ENCODE results near the gene MFGE8.
A peak's percentile ranks its signal among the peaks of the same experiment; 100 is the strongest.

The MFGE8 gene

DNA sequence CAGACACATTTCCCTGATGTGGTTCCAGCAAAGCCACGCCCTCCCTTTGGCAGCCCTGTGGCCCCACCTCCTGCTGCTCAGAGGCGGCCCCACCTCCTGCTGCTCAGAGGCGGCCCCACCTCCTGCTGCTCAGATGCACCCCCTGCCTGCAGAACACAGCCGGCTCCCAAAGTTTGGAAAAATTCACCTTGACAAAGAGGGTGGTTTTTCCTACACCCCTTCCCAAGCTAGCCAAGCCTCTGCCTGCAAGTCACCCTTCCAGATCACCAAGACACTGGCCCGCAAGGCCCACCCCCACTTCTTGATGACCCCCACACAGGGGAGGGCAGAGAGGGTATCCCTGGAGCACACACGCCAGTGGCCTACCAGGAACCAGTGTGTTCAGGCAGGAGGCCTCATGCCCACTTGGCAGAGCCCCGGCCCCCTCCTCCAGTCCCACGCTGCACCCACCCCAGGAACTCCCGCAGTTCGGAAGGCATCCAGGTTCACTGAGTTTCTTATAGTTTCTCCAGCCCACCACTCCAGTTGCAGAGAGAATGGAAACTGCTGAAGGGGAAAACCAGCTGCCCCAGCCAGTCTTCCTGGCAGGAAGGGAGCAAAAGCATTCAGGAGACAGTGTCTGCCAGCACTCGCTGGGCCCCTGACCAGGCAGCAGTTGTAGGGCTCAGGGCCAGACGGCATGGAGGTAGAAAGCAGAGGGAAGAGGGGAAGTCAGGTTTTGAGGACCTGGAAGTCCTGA lies 15.6 kb downstream of the MFGE8 start:
- DNase-seq, result peak; percentile 66 to 91

- DNase-seq, result no peak
Measured at GRCh38 chr15:88897142-88897455, 16.1 kb downstream of the MFGE8 start.

GRCh38 chr15:88896333-88897033 lies 16.7 kb downstream of the MFGE8 start:
- DNase-seq, result no peak

- peak; percentile 31 to 63 for DNase-seq
Measured at GRCh38 chr15:88894819-88895767, 18.1 kb downstream of the MFGE8 start, which contains the start of gene HAPLN3. Gene HAPLN3 (minus strand): TSS chr15:88895544. CDS start chr15:88887298, 8,246 bp downstream.

DNA sequence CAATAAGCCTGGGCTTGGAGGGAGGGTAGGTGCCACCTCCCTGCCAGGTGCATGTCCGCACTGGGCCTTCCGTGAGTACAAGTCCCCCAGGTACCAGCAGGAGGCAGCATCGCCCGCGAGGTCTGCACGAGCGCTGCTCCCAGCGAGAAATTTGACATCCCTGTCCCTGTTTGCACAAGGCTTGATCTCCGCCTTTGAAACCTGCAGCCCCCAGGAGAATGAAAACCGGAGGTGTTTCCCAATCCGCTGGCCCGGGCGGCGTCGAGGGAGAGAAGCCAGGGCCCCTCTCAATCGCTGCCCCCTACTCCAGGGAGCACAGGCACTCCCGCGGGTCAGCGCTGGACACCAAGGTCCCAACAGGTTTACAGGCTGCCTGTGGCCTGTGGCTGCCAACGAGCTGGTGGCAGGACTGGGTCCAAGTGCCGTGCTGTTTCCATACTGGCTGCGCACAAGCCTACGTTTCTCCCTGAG lies 18.8 kb downstream of the MFGE8 start:
- peak; percentile 82 to 87 for DNase-seq

DNA sequence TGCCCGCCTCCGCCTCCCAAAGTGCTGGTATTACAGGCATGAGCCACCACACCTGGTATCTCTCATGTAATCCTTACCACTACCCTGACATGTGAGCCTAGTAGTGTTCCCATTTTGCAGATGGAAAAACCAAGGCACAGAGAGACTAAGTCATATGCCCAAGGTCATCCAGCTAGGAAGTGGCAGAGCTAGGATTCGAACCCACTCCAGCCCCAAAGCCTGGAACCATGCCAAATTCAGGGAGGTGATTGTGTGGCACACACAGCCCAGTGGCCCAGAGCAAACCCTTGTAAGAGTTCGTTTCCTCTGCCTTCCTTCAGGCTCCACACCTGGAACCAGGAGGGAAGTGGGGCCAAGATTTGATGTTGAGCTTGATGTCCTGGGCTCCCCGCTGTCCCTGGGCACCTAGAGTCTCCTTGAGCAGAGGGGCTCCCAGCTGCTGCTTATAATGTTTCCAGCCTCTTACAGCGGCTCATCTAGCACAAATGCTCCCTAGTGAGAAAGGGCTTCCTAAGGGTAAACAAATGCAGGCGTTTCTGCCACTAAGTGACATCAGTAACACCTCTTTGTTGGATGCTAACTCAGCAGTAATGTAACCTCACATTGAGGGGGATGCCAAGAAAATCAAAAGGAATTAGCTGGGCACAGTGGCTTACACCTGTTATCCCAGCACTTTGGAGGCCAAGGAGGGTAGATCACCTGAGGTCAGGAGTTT lies 21.5 kb downstream of the MFGE8 start:
- no peak for DNase-seq

GRCh38 chr15:88890495-88890894 lies 22.7 kb downstream of the MFGE8 start:
- no peak for DNase-seq

- no peak for DNase-seq
Measured at GRCh38 chr15:88888719-88889118, 24.5 kb downstream of the MFGE8 start.

- no peak for DNase-seq
Measured at GRCh38 chr15:88887068-88887580, 26.1 kb downstream of the MFGE8 start.

- DNase-seq, result no peak
Measured at GRCh38 chr15:88882785-88883184, 30.4 kb downstream of the MFGE8 start.

DNA sequence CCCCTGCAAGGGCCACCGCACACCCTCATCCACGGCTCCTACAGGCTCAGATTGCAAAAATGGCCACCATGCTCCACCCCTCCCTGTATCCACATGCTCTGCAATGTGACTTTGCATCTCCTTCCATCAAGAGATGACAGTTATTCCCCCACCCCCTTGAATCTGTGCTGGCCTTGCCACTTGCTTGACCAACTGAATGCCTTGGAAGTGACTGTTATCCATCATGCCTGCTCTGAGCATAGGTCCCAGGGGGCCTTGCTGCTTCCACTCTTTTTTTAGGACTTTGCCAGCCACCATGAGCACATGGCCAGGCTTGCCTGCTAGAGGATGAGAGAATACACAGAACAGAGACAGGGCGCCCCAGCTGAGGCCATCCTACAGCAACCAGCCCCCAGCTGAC lies 31.4 kb downstream of the MFGE8 start:
- no peak for DNase-seq

- no peak for DNase-seq
Measured at GRCh38 chr15:88880944-88881740, 32.0 kb downstream of the MFGE8 start.

- peak in 1 of 2 donors; percentile 24 for DNase-seq
Measured at GRCh38 chr15:88878720-88879184, 34.4 kb downstream of the MFGE8 start.

DNA sequence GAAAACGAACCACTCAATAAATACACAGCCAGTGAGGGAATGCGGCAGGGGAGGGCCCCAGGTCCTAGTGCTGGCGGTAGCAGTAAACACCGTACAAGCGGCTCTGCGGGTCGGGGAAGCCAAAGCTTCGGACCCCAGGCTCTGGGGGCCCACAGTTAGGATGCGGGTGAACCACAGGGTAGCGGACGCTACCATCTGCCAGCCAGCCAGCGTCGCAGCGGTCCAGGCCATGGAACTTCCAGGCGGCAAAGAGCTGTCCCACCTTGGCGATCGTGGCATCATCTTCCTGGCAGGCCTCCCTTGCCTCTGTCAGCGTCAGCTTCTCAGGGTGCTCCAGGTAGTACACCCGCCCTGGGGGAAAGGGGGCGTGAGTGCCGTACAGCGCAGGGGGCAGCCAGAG lies 35.3 kb downstream of the MFGE8 start:
- no peak for DNase-seq

- DNase-seq, result no peak
Measured at GRCh38 chr15:88877415-88877814, 35.8 kb downstream of the MFGE8 start.

GRCh38 chr15:88876573-88876972 lies 36.6 kb downstream of the MFGE8 start:
- DNase-seq, result no peak

DNA sequence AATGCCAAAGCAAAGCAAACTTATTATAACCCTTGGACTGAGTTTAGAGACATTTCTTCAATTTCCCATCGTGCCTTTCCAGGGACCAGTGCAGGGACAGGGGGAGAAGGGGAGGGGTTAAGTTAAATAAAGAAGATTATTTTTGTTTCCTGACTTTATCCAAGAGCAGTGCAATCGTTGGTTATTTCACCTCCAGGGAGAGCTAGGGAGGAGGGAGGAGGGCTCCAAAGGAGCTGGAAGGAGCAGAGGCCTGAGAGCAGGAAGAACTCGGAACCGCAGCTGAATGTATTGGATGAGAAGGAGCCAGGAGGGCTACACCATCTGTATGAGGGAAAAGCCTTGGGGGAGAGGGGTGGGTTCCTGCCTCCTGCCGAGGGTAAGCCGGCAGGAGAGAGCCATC lies 38.5 kb downstream of the MFGE8 start:
- DNase-seq, result no peak

- no peak for DNase-seq
Measured at GRCh38 chr15:88874275-88874674, 38.9 kb downstream of the MFGE8 start.

GRCh38 chr15:88873786-88874185 lies 39.4 kb downstream of the MFGE8 start:
- DNase-seq, result no peak

DNA sequence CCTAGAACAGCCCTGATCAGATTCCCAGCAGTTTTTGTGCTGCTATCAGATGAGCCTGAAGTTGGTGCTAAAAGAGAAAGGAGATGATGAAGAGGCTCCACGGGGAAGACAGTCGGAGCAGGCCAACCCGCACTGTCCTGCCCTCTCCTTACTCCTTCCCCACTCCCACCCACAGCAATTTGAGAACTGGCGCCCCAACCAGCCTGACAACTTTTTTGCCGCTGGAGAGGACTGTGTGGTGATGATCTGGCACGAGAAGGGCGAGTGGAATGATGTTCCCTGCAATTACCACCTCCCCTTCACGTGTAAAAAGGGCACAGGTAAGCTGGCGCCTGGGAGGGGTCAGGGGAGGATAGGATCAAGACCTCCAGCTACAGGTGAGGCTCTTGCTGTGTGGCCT lies 40.5 kb downstream of the MFGE8 start:
- no peak for DNase-seq

- no peak for DNase-seq
Measured at GRCh38 chr15:88872106-88872505, 41.1 kb downstream of the MFGE8 start.
